Lung (tissue), 13 donors: ENCODE data around the gene FBLL1. TPM values are rescaled to one million over a fixed set of nuclear protein-coding genes. Genes with fewer than 3 reads are reported as not detected.

Experiments used
- ATAC-seq: fragments of 200-7000 bp; cut with Tn5 transposase; one replicate; pipeline ENCODE4 v1.9.1; 2020; ENCODE audit warnings: moderate number of reproducible peaks; ENCODE audit not compliant: insufficient read depth, low FRiP score
- DNase-seq, 3 donors: peaks; one replicate each; pipeline ENCODE4 v3.0.0-alpha.2; 2013 to 2017
- H3K27ac ChIP-seq, 2 donors: one replicate each; pipeline ENCODE4 v1.5.1; 2013; ENCODE audit warnings: mild to moderate bottlenecking in 2 of 2, moderate library complexity in 2 of 2, control low read depth in 1 of 2, inconsistent platforms in 1 of 2, low read depth in 1 of 2, low read length in 1 of 2
- H3K27me3 ChIP-seq, 3 donors: one replicate each; pipeline ENCODE4 v1.5.1; 2013; ENCODE audit warnings: low read length in 2 of 3; ENCODE audit not compliant: control insufficient read depth in 3 of 3, insufficient read depth in 3 of 3
- H3K36me3 ChIP-seq, 4 donors: one replicate each; pipeline ENCODE4 v1.5.1; 2013; ENCODE audit warnings: low read length in 4 of 4, mild to moderate bottlenecking in 1 of 4, moderate library complexity in 1 of 4; ENCODE audit not compliant: control insufficient read depth in 4 of 4, insufficient read depth in 4 of 4
- H3K4me1 ChIP-seq, 5 donors: one replicate each; pipeline ENCODE4 v1.5.1; 2013; ENCODE audit warnings: low read length in 5 of 5, mild to moderate bottlenecking in 2 of 5, moderate library complexity in 1 of 5; ENCODE audit not compliant: control insufficient read depth in 5 of 5, insufficient read depth in 5 of 5
- H3K4me3 ChIP-seq: one replicate; pipeline ENCODE4 v1.5.1; 2013; ENCODE audit warnings: mild to moderate bottlenecking, control low read depth, moderate library complexity
- H3K9ac ChIP-seq, 2 donors: one replicate each; pipeline ENCODE4 v1.5.1; 2013; ENCODE audit warnings: low read length in 2 of 2, control low read depth in 1 of 2; ENCODE audit not compliant: insufficient read depth in 1 of 2
- H3K9me3 ChIP-seq, 4 donors: one replicate each; pipeline ENCODE4 v1.5.1; 2013; ENCODE audit warnings: low read length in 3 of 4, mild to moderate bottlenecking in 1 of 4, moderate library complexity in 1 of 4; ENCODE audit not compliant: control insufficient read depth in 4 of 4, insufficient read depth in 3 of 4
- WGBS, 2 donors: extraction: QIAGEN DNeasy Blood & Tissue Kit; methylation state at CpG; one replicate each; pipeline ENCODE4 v1.1.7; 2013; 5-methylcytosine and 5-hydroxymethylcytosine counted together
- polyA plus RNA-seq, 2 donors: library from polyadenylated mRNA; stranded (reverse); fragments of 200-250 nt; gene quantifications; one replicate each; pipeline ENCODE4 v1.2.1, GENCODE V29; 2013
- small RNA-seq: library from RNA; depleted of rRNA; stranded (forward); fragments of <200 nt; gene quantifications from one replicate; pipeline ENCODE3, GENCODE V24; 2014; ENCODE audit warnings: low replicate concordance
- total RNA-seq, 2 donors: library from RNA; depleted of rRNA in 1 of 2; stranded (reverse); fragments of >200 nt in 1 of 2; gene quantifications; one replicate each; pipeline ENCODE4 v1.2.1, GENCODE V29; 2014 to 2021
- TF ChIP-seq, protein P1 (sequence below): IDR thresholded peaks from 2 replicates; pipeline ENCODE4 v1.5.1; 2012; ENCODE audit warnings: mild to moderate bottlenecking; ENCODE audit errors: control extremely low read depth, extremely low read depth
- donor health status: control.
- donor health status: control.
- donor health status: Bipolar disorder and iron deficiency.
- donor health status: healthy.
- donor health status: DM: yes; HTN: yes; CAD: no.

The FBLL1 gene
- total and polyA plus RNA-seq, 4 donors = 0.18 to 1.1 (median 0.27) TPM

DNA sequence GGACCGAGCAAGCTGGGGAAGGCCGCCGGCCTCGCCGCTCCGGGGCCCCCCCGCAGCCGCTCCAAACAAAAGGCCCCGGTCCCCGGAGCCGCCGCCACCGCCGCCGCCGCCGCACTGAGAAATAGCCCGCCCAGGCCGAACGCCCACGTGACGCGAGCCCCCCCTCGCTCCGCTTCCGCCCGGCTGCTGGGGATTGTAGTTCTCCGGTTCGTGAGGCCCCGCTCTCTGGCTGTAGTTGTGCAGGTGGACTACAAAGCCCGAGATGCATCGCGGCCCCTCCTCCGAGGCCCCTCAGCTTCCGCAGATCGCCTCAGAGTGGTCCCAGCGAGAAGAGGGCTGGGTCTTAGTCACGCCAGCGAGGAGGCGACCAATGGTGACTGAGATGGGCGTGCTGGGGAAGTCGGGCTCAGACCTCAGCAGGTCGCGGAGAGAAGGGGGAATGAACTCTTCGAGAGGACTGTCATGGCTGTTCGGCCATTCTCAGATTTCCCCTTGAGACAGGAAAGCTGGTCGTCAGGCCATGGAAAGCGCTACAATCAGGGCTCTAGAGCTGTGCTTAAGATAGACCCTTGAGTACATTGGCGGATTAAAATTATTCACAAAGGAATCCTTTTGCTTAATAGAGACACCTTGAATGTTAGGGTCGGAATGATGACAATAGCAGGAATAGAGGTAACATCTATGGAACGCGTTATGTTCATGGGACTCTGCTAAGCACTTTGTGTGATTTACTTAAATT lies 50.6 kb downstream of the FBLL1 start:
- Histone ChIP-seq H3K36me3 (peaks cover 0 to 4% (median 0%) of the 10 kb centered on the region in 4 donors), H3K9me3 (no peaks in the 10 kb centered on the region), H3K27me3 (no peaks in the 10 kb centered on the region), H3K27ac (peak overlapping the region; percentile 91 to 98), H3K9ac (peak overlapping the region; percentile 29 to 92), H3K4me1 (peaks cover 0 to 14% (median 6%) of the 10 kb centered on the region in 5 donors), H3K4me3 (peak overlapping the region; percentile 95)
- TF ChIP-seq, protein P1, sequence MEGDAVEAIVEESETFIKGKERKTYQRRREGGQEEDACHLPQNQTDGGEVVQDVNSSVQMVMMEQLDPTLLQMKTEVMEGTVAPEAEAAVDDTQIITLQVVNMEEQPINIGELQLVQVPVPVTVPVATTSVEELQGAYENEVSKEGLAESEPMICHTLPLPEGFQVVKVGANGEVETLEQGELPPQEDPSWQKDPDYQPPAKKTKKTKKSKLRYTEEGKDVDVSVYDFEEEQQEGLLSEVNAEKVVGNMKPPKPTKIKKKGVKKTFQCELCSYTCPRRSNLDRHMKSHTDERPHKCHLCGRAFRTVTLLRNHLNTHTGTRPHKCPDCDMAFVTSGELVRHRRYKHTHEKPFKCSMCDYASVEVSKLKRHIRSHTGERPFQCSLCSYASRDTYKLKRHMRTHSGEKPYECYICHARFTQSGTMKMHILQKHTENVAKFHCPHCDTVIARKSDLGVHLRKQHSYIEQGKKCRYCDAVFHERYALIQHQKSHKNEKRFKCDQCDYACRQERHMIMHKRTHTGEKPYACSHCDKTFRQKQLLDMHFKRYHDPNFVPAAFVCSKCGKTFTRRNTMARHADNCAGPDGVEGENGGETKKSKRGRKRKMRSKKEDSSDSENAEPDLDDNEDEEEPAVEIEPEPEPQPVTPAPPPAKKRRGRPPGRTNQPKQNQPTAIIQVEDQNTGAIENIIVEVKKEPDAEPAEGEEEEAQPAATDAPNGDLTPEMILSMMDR = no peak
- 2 to 4% methylated on average over 31 to 52 of the region's 52 CpGs for WGBS, 2 donors
- ATAC-seq = peak; percentile 97
- peak; percentile 99 to 100 (median 99) for DNase-seq

DNA sequence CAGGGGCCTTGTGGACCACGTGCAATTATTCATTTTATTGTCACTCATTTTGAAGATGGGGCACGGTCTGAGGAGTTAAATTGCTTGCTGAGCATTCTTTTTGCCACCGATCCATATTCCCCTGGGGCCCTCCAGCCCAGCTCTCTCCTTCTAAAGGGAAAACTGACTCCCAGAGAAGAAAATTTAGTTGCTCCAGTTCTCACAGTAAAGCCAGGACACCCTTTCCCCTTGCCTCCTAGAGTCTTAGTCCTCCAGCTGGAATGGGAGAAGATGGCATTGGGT lies 51.1 kb downstream of the FBLL1 start:
- 43 to 58% methylated on average over 3 of the region's 3 CpGs for WGBS, 2 donors
- H3K9me3 ChIP-seq = no peaks in the 10 kb centered on the region
- no peaks in the 10 kb centered on the region for H3K27me3 ChIP-seq
- TF ChIP-seq, protein P1 = no peak
- peak overlapping the region; percentile 29 to 92 for H3K9ac ChIP-seq
- H3K36me3 ChIP-seq = peaks cover 0 to 4% (median 0%) of the 10 kb centered on the region in 4 donors
- H3K4me1 ChIP-seq = peaks cover 0 to 13% (median 6%) of the 10 kb centered on the region in 5 donors
- peak overlapping the region; percentile 91 to 96 for H3K27ac ChIP-seq
- ATAC-seq = no peak
- DNase-seq = no peak
- H3K4me3 ChIP-seq = no peak overlapping the region

Small RNAs within 50 kb of the gene (small RNA-seq; reads per million reads assigned to genes)
- gene MIR103A1 = 0.54 reads per million, percentile 64 among the genes with 10 or more reads in this experiment

Other genes starting within 250 kb of the FBLL1 start
- 10 to 100 TPM; 48.4 to 60.8 TPM for gene WWC1, start 237.7 kb upstream of the FBLL1 start, total RNA-seq
- 10 to 100 TPM; 51.6 to 77.0 TPM for gene WWC1, start 237.7 kb upstream of the FBLL1 start, polyA plus RNA-seq
- 100 to 1,000 TPM in 1 of 2 donors, 10 to 100 TPM in 1; 56.6 to 116 TPM for gene RARS1, start 42.8 kb upstream of the FBLL1 start, total RNA-seq
- gene RARS1, start 42.8 kb upstream of the FBLL1 start, polyA plus RNA-seq = 10 to 100 TPM; 28.5 to 38.9 TPM
- 10 to 100 TPM; 48.3 to 71.6 TPM for gene PANK3, start 50.1 kb downstream of the FBLL1 start, total RNA-seq
- 10 to 100 TPM in 1 of 2 donors, 1 to 10 TPM in 1; 6.4 to 13.5 TPM for gene PANK3, start 50.1 kb downstream of the FBLL1 start, polyA plus RNA-seq